Caco-2 (cell line): ENCODE measurements around the gene HSPG2. TPM values are rescaled to one million over a fixed set of nuclear protein-coding genes. Genes with fewer than 3 reads are reported as not detected.
"Not testable (repeated sequence)": the region's sequence is repeated elsewhere in the genome, so short reads cannot be mapped to it uniquely, and the experiment has no call there.

Source experiments
- BruUV-seq: library from RNA; stranded (reverse); fragments of 400-500 nt; replicated peaks from 2 replicates; lab custom pipeline; 2021; lab: Mats Ljungman, UMichigan
- CTCF ChIA-PET: fragments of 300-600 bp; sonication (Branson Sonifier 250); formaldehyde crosslinking; loops from one replicate; lab custom pipeline; 2022; ENCODE audit warnings: antibody characterized with exemption; lab: Charles Lee
- POLR2A ChIA-PET: fragments of 300-600 bp; sonication (Branson Sonifier 250); formaldehyde crosslinking; loops from one replicate; lab custom pipeline; 2022; ENCODE audit warnings: antibody characterized with exemption; lab: Charles Lee
- DNase-seq, 2 experiments: peaks; one replicate each; pipeline versions ENCODE4 v3.0.0 to v3.0.0-alpha.2; 2020 to 2022
- H3K27me3 ChIP-seq: replicated peaks from 2 replicates; pipeline ENCODE4 v1.6.0; 2011; ENCODE audit warnings: low read length; ENCODE audit not compliant: control insufficient read depth, insufficient read depth
- H3K36me3 ChIP-seq: 2 replicates; pipeline ENCODE4 v1.5.1; 2011; ENCODE audit warnings: low read length; ENCODE audit not compliant: control insufficient read depth, insufficient read depth
- H3K4me1 ChIP-seq: fragments of 250-450 bp; sonication (Bioruptor Pico); 2 replicates; pipeline ENCODE4 v1.5.1; 2020; ENCODE audit warnings: mild to moderate bottlenecking
- H3K4me3 ChIP-seq: 2 replicates; pipeline ENCODE4 v1.5.1; 2011; ENCODE audit warnings: low read depth, mild to moderate bottlenecking, control low read depth, low read length
- H3K9me3 ChIP-seq: fragments of 250-450 bp; sonication (Bioruptor Pico); 2 replicates; pipeline ENCODE4 v1.5.1; 2020; ENCODE audit warnings: mild to moderate bottlenecking, moderate library complexity
- H3K27ac Mint-ChIP-seq: one replicate; pipeline ENCODE4 v1.8.0; 2022; ENCODE audit warnings: mixed read lengths; ENCODE audit not compliant: unreplicated experiment
- H3K27me3 Mint-ChIP-seq: one replicate; pipeline ENCODE4 v1.8.0; 2022; ENCODE audit warnings: mixed read lengths; ENCODE audit not compliant: insufficient read depth, unreplicated experiment
- H3K36me3 Mint-ChIP-seq: one replicate; pipeline ENCODE4 v1.8.0; 2022; ENCODE audit warnings: mild to moderate bottlenecking, mixed read lengths; ENCODE audit not compliant: insufficient read depth, unreplicated experiment
- H3K4me1 Mint-ChIP-seq: one replicate; pipeline ENCODE4 v1.8.0; 2022; ENCODE audit warnings: low read depth, mixed read lengths; ENCODE audit not compliant: unreplicated experiment
- H3K4me3 Mint-ChIP-seq: one replicate; pipeline ENCODE4 v1.8.0; 2022; ENCODE audit warnings: mild to moderate bottlenecking, moderate library complexity, mixed read lengths; ENCODE audit not compliant: unreplicated experiment
- H3K9me3 Mint-ChIP-seq: one replicate; pipeline ENCODE4 v1.8.0; 2022; ENCODE audit warnings: mixed read lengths; ENCODE audit not compliant: unreplicated experiment
- intact Hi-C: fragments of 100-400 bp; cut with micrococcal nuclease; formaldehyde crosslinking; loops from one replicate; pipeline ENCODE4 v1.10.0; 2022; ENCODE audit not compliant: unreplicated experiment
- total RNA-seq: library from RNA; stranded (reverse); gene quantifications from 2 replicates; pipeline ENCODE4 v1.2.3, GENCODE V29; 2022
- TF ChIP-seq, protein P1 (sequence below), 2 experiments: fragments of 200-600 bp in 1 of 2; IDR thresholded peaks; 1 replicate in 1 of 2; 2 replicates in 1 of 2; pipeline versions ENCODE4 v1.5.1 to v1.8.0; 2011 to 2022; ENCODE audit warnings: antibody characterized with exemption in 1 of 2, control low read depth in 1 of 2, inconsistent platforms in 1 of 2, low read depth in 1 of 2, low read length in 1 of 2, mild to moderate bottlenecking in 1 of 2, moderate library complexity in 1 of 2; ENCODE audit not compliant: insufficient read depth in 1 of 2, severe bottlenecking in 1 of 2, unreplicated experiment in 1 of 2

HSPG2 gene
- total RNA-seq, 1 experiment from 2014 or later = 237 TPM

GRCh38 chr1:21909286-21909759 lies 27.8 kb downstream of the HSPG2 start:
- Mint-ChIP-seq H3K4me1 (peaks cover 49% of the 10 kb centered on the region), H3K9me3 (no peaks in the 10 kb centered on the region), H3K27me3 (no peaks in the 10 kb centered on the region), H3K27ac (peak overlapping the region; percentile 83), H3K36me3 (peaks cover 64% of the 10 kb centered on the region), H3K4me3 (no peak overlapping the region)
- no peak for DNase-seq
- intact Hi-C loops = no loop called here
- Histone ChIP-seq H3K9me3 (no peaks in the 10 kb centered on the region), H3K27me3 (no peaks in the 10 kb centered on the region), H3K4me3 (no peak overlapping the region), H3K36me3 (peaks cover 1% of the 10 kb centered on the region; the same call in 1 of the 2 replicates), H3K4me1 (peaks cover 62% of the 10 kb centered on the region)
- ChIA-PET POLR2A (interaction anchor here (0.7 kb wide), 1 partner anchor 27 kb away, joined by 4 read pairs; no protein-coding TSS in a partner anchor), CTCF (no interaction called here)
- no TSS peak for BruUV-seq
- TF ChIP-seq, protein P1, sequence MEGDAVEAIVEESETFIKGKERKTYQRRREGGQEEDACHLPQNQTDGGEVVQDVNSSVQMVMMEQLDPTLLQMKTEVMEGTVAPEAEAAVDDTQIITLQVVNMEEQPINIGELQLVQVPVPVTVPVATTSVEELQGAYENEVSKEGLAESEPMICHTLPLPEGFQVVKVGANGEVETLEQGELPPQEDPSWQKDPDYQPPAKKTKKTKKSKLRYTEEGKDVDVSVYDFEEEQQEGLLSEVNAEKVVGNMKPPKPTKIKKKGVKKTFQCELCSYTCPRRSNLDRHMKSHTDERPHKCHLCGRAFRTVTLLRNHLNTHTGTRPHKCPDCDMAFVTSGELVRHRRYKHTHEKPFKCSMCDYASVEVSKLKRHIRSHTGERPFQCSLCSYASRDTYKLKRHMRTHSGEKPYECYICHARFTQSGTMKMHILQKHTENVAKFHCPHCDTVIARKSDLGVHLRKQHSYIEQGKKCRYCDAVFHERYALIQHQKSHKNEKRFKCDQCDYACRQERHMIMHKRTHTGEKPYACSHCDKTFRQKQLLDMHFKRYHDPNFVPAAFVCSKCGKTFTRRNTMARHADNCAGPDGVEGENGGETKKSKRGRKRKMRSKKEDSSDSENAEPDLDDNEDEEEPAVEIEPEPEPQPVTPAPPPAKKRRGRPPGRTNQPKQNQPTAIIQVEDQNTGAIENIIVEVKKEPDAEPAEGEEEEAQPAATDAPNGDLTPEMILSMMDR (IDR thresholded peaks at IDR 0.05; ENCODE audit: insufficient read depth in 1 of 2, low read depth in 1 of 2, low read length in 1 of 2, severe bottlenecking in 1 of 2, unreplicated experiment in 1 of 2) = no peak

GRCh38 chr1:21907737-21908534 lies 29.2 kb downstream of the HSPG2 start:
- BruUV-seq, H3K9me3 ChIP-seq, POLR2A ChIA-PET, intact Hi-C loops, H3K27ac Mint-ChIP-seq, CTCF ChIA-PET, H3K4me3 Mint-ChIP-seq, H3K27me3 Mint-ChIP-seq, H3K27me3 ChIP-seq, H3K9me3 Mint-ChIP-seq, DNase-seq, H3K36me3 ChIP-seq, H3K4me3 ChIP-seq: not testable (repeated sequence)
- Mint-ChIP-seq H3K4me1 (peaks cover 49% of the 10 kb centered on the region), H3K36me3 (peaks cover 63% of the 10 kb centered on the region)
- H3K4me1 ChIP-seq = peaks cover 59% of the 10 kb centered on the region

GRCh38 chr1:21907079-21907418 lies 30.1 kb downstream of the HSPG2 start:
- Mint-ChIP-seq H3K27me3 (no peaks in the 10 kb centered on the region), H3K4me1 (peaks cover 53% of the 10 kb centered on the region), H3K27ac (no peak overlapping the region), H3K4me3 (no peak overlapping the region), H3K9me3 (no peaks in the 10 kb centered on the region), H3K36me3 (peaks cover 70% of the 10 kb centered on the region)
- BruUV-seq = no TSS peak
- Histone ChIP-seq H3K4me1 (peaks cover 62% of the 10 kb centered on the region), H3K27me3 (no peaks in the 10 kb centered on the region), H3K9me3 (no peaks in the 10 kb centered on the region), H3K36me3 (peaks cover 1% of the 10 kb centered on the region), H3K4me3 (no peak overlapping the region)
- no peak for DNase-seq
- CTCF ChIA-PET = no interaction called here
- intact Hi-C loops = no loop called here
- POLR2A ChIA-PET = no interaction called here
- TF ChIP-seq, protein P1 (IDR thresholded peaks at IDR 0.05; ENCODE audit: insufficient read depth in 1 of 2, low read depth in 1 of 2, low read length in 1 of 2, severe bottlenecking in 1 of 2, unreplicated experiment in 1 of 2) = no peak
